Measurements from ENCODE around the gene PPARA.

Gene PPARA

DNA sequence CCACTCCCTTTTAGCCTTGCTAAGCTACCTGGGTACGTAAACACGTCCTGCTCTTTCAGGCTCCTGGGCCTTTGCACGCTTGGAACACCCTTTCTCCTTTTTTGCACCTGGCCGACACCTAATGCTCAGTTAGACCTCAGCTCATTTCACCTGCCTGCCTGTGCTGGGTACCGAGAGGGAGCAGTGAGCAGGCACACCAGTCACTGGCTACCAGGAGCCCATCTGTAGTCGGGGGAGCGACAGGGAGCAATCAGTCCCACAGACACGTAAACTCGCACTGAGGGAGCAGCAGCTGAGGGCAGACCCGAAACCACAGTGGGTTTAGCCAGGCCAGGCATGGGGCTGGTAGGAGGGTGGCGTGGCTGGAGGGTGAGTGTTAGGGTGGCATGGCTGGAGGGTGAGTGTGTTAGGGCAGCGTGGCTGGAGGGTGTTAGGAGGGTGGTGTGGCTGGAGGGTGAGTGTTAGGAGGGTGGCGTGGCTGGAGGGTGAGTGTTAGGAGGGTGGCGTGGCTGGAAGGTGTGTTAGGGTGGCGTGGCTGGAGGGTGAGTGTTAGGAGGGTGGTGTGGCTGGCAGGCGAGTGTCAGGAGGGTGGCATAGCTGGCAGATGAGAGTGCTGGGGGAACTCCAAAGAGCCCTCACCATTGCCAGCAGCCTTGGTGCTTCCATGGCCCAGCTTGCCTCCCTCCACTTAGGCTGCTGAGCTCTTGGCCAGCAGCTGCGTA lies 140.0 kb downstream of the PPARA start:
- DNase-seq (ENCODE audit: low read depth in 2 of 3, low spot score in 1 of 3), result no peak

DNA sequence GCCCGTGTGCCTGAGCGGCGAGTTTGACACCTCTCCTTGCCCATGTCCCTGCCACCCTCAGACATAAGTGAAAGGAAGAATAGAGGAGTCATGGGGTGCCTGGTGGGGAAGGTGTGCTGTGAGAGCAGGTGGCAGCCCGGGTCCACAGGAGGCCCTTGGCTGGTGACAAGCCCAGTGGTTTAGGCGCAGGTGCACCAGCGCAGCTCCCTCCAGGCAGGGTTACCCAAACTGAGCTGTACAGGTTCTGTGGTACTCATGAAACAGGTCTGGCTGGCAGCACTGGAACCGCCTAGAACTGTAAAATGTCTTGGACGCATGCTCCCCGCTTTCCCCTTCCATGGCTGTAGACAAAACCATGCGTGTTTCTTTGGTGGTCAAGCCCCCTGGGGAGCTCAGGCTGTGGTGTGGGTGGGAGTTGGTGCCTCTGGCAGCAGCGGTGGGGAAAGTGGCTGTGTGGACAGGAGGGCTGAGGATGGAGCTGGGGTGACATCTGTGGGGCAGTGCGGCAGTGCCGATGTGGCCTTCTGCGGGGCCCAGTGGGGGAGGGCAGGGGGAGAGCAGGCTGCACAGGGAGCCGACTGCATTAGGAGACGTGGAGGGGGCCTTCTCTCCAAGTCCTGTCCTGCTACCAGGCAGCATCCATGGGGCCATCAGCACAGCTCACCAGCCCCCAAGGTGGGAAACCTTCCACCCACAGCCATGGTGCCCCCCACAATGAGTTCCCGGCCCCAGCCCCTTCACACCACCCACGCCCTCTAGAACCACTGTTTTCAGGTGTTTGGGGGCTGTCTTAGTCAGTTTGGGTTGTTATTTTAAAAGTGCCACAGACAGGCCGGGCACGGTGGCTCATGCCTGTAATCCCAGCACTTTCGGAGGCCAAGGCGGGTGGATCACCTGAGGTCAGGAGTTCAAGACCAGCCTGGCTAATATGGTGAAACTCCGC lies 140.8 kb downstream of the PPARA start:
- DNase-seq (ENCODE audit: low read depth in 2 of 3, low spot score in 1 of 3), result no peak

DNA sequence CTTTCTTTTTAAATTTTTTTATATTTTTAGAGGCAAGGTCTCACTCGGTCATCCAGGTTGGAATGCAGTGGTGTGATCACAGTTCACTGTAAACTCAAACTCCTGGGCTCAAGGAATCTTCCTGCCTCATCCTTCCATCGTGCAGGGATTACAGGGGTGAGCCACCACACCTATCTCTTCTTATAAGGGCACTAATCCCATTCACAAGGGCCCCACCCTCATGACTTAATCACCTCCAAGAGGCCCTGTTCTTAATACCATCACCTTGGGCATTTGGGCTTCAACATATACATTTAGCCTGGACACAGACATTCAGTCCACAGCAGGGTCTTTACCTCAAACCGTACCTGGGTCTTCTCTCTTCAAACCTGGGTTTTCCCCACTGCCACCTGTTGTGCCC lies 141.8 kb downstream of the PPARA start:
- no peak for DNase-seq (ENCODE audit: low read depth in 2 of 3, low spot score in 1 of 3)

DNA sequence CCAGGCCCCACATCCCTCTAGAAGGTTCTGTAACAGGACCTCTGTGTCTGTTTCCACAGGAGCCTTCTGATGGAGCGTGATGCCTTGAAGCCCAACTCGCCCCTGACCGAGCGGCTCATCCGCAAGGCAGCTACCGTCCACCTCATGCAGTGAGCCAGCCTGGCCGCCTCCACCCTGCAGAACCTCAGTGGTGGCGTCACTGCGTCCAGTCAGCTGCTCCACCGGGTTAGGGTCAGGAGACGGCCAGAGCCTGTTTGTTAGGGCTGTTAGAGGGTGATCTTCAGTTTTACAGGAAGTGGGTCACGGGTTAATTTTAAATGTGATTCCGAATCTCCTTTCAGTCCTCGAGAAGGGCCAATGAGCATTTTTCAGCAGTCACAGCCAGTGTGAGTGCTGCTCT lies 142.4 kb downstream of the PPARA start:
- no peak for DNase-seq (ENCODE audit: low read depth in 2 of 3, low spot score in 1 of 3)

All from stimulated activated CD4-positive, alpha-beta T cell treated with anti-CD3 and anti-CD28 coated beads, Interleukin-12 subunit alpha, Interleukin-12 subunit beta, amount 100 ng/mL, for 48 hours (primary cell).